Astrocyte (in vitro differentiated cells and primary cell): Measurements from ENCODE around the gene STPG3. TPM values are rescaled to one million over a fixed set of nuclear protein-coding genes. Genes with fewer than 3 reads are reported as not detected.

ENCODE experiments used
- DNase-seq: peaks from one replicate; pipeline ENCODE4 v3.0.0-alpha.2; 2010; ENCODE audit warnings: low read depth
- FAIRE-seq: peaks from 2 replicates; lab custom pipeline; 2011; peaks lifted over from hg19 to GRCh38; lab: Jason Lieb, UNC
- H2AFZ ChIP-seq: 2 replicates; pipeline ENCODE4 v1.6.0; 2012; ENCODE audit warnings: low read depth, low read length, inconsistent platforms
- H3K27ac ChIP-seq: 2 replicates; pipeline ENCODE4 v1.5.1; 2011; ENCODE audit warnings: low read depth, low read length, inconsistent platforms
- H3K27me3 ChIP-seq: 2 replicates; pipeline ENCODE4 v1.6.0; 2011; ENCODE audit warnings: low read length, inconsistent platforms; ENCODE audit not compliant: insufficient read depth
- H3K36me3 ChIP-seq: 2 replicates; pipeline ENCODE4 v1.5.1; 2011; ENCODE audit warnings: low read length, inconsistent platforms; ENCODE audit not compliant: insufficient read depth
- H3K4me1 ChIP-seq: 2 replicates; pipeline ENCODE4 v1.5.1; 2011; ENCODE audit warnings: low read length, inconsistent platforms; ENCODE audit not compliant: insufficient read depth
- H3K4me2 ChIP-seq: 2 replicates; pipeline ENCODE4 v1.6.0; 2012; ENCODE audit warnings: low read length, inconsistent platforms
- H3K4me3 ChIP-seq: 2 replicates; pipeline ENCODE4 v1.5.1; 2011; ENCODE audit warnings: low read depth, mild to moderate bottlenecking, low read length, inconsistent platforms; ENCODE audit not compliant: insufficient read depth
- H3K79me2 ChIP-seq: 2 replicates; pipeline ENCODE4 v1.6.0; 2012; ENCODE audit warnings: mild to moderate bottlenecking, low read length, inconsistent platforms; ENCODE audit not compliant: insufficient read depth
- H3K9ac ChIP-seq: 2 replicates; pipeline ENCODE4 v1.6.0; 2012; ENCODE audit warnings: mild to moderate bottlenecking, low read length, inconsistent platforms
- H3K9me3 ChIP-seq: 2 replicates; pipeline ENCODE4 v1.5.1; 2012; ENCODE audit warnings: low read depth, mild to moderate bottlenecking, low read length, inconsistent platforms; ENCODE audit not compliant: insufficient read depth
- H4K20me1 ChIP-seq: 2 replicates; pipeline ENCODE4 v1.6.0; 2012; ENCODE audit warnings: low read length, inconsistent platforms; ENCODE audit not compliant: insufficient read depth
- H3K27ac Mint-ChIP-seq: one replicate; pipeline ENCODE4 v1.8.0; 2021; ENCODE audit warnings: mild to moderate bottlenecking, mixed read lengths; ENCODE audit not compliant: unreplicated experiment
- H3K27me3 Mint-ChIP-seq: one replicate; pipeline ENCODE4 v1.8.0; 2021; ENCODE audit warnings: low read depth, mixed read lengths; ENCODE audit not compliant: unreplicated experiment
- H3K36me3 Mint-ChIP-seq: one replicate; pipeline ENCODE4 v1.8.0; 2021; ENCODE audit warnings: low read depth, mixed read lengths; ENCODE audit not compliant: unreplicated experiment
- H3K4me1 Mint-ChIP-seq: one replicate; pipeline ENCODE4 v1.8.0; 2021; ENCODE audit warnings: low read depth, mixed read lengths; ENCODE audit not compliant: unreplicated experiment
- H3K4me3 Mint-ChIP-seq: one replicate; pipeline ENCODE4 v1.8.0; 2021; ENCODE audit warnings: mild to moderate bottlenecking, moderate library complexity, mixed read lengths; ENCODE audit not compliant: unreplicated experiment
- H3K9me3 Mint-ChIP-seq: one replicate; pipeline ENCODE4 v1.8.0; 2021; ENCODE audit warnings: mild to moderate bottlenecking, mixed read lengths; ENCODE audit not compliant: unreplicated experiment
- EZH2 ChIP-seq: IDR thresholded peaks from 2 replicates; pipeline ENCODE4 v1.6.1; 2012; ENCODE audit warnings: mild to moderate bottlenecking, low read length, inconsistent platforms; ENCODE audit not compliant: insufficient read depth
- total RNA-seq: library from RNA; stranded (reverse); gene quantifications from 2 replicates; pipeline ENCODE4 v1.2.1, GENCODE V29; 2021
- TF ChIP-seq, protein P1 (sequence below): IDR thresholded peaks from 2 replicates; pipeline ENCODE4 v1.5.1; 2011; ENCODE audit warnings: low read depth, mild to moderate bottlenecking, inconsistent platforms, low read length, moderate library complexity; ENCODE audit not compliant: insufficient read depth

STPG3 gene
- total RNA-seq, 1 donor from 2014 or later = not detected

DNA sequence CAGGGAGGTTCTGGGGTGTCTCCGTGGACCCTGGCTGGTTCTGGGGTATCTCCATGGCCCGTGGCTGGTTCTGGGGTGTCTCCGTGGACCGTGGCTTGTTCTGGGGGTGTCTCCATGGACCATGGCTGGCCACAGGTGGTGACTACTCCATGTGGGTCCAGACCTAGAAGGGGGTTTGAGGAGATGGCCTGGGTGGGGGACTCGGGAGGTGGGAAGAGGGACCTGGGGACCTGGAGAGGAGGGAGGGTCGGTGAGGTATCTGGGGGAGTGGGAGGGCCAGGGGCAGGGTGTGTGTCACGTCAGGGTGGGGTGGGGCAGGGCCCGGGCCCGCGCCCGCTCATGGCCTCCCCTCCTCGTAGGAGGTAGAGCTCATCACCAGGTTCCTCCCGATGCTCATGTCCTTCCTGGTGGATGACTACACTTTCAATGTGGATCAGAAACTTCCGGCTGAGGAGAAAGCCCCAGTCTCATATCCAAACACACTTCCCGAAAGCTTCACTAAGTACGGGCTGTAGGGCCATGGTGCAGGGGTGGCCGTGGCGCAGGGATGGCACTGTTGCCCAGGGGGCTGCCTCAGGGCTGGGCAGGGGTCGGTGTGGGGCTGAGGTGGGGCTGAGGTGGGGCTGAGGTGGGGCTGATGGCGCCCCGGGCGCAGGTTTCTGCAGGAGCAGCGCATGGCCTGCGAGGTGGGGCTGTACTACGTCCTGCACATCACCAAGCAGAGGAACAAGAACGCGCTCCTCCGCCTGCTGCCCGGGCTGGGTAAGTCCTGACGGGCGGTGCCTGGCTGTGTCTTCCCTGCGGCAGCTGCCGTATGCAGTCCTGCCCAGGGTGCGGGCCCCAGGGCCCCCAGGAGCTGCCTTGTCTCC, 15.7 kb downstream of the STPG3 start:
- Histone ChIP-seq H3K4me2 (no peak overlapping the region), H3K4me3 (no peak overlapping the region), H3K9ac (no peak overlapping the region), H3K27ac (no peak overlapping the region), H3K27me3 (no peaks in the 10 kb centered on the region), H3K79me2 (peaks cover 23% of the 10 kb centered on the region), H3K4me1 (peaks cover 4% of the 10 kb centered on the region), H3K9me3 (no peaks in the 10 kb centered on the region), H4K20me1 (peaks cover 34% of the 10 kb centered on the region), H3K36me3 (peaks cover 15% of the 10 kb centered on the region), H2AFZ (no peak overlapping the region)
- no peak for DNase-seq
- no peak for FAIRE-seq
- Mint-ChIP-seq H3K36me3 (peaks cover 16% of the 10 kb centered on the region), H3K4me1 (peaks cover 8% of the 10 kb centered on the region), H3K27ac (no peak overlapping the region), H3K4me3 (no peak overlapping the region), H3K9me3 (no peaks in the 10 kb centered on the region), H3K27me3 (no peaks in the 10 kb centered on the region)
- TF ChIP-seq, protein P1, sequence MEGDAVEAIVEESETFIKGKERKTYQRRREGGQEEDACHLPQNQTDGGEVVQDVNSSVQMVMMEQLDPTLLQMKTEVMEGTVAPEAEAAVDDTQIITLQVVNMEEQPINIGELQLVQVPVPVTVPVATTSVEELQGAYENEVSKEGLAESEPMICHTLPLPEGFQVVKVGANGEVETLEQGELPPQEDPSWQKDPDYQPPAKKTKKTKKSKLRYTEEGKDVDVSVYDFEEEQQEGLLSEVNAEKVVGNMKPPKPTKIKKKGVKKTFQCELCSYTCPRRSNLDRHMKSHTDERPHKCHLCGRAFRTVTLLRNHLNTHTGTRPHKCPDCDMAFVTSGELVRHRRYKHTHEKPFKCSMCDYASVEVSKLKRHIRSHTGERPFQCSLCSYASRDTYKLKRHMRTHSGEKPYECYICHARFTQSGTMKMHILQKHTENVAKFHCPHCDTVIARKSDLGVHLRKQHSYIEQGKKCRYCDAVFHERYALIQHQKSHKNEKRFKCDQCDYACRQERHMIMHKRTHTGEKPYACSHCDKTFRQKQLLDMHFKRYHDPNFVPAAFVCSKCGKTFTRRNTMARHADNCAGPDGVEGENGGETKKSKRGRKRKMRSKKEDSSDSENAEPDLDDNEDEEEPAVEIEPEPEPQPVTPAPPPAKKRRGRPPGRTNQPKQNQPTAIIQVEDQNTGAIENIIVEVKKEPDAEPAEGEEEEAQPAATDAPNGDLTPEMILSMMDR = no peak
- no peak for TF ChIP-seq EZH2

DNA sequence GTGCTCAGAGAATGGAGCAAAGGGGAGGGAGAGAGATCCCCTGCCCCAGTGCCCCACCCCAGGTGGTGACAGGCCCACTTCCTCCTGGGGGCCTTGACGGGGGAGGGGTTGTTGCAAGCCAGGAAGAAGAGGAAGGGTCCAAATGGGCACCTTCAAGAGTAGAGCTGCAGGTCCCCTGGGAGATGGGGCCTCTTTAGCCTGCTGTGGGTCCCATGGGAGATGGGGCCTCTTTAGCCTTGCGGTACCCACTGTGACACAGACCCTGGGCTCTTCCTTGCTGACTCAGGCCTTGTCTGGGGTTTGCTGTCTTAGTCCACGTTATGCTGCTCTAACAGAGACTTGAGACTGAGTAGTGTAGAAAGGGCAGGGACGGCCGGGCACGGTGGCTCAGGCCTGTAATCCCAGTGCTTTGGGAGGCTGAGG, 16.9 kb downstream of the STPG3 start:
- Histone ChIP-seq H3K9me3 (no peaks in the 10 kb centered on the region), H3K4me1 (peaks cover 4% of the 10 kb centered on the region), H3K36me3 (peaks cover 15% of the 10 kb centered on the region), H3K27ac (no peak overlapping the region), H3K4me3 (no peak overlapping the region), H3K27me3 (no peaks in the 10 kb centered on the region), H3K9ac (no peak overlapping the region), H4K20me1 (peaks cover 41% of the 10 kb centered on the region), H3K79me2 (peaks cover 23% of the 10 kb centered on the region), H2AFZ (no peak overlapping the region), H3K4me2 (no peak overlapping the region)
- DNase-seq (no peak), FAIRE-seq (no peak)
- no peak overlapping the region for H3K4me3 Mint-ChIP-seq
- no peaks in the 10 kb centered on the region for H3K9me3 Mint-ChIP-seq
- H3K4me1 Mint-ChIP-seq = peaks cover 6% of the 10 kb centered on the region
- H3K36me3 Mint-ChIP-seq = peaks cover 15% of the 10 kb centered on the region
- peak overlapping the region; percentile 7 for H3K27ac Mint-ChIP-seq
- H3K27me3 Mint-ChIP-seq = no peaks in the 10 kb centered on the region
- TF ChIP-seq, protein P1 = no peak
- no peak for TF ChIP-seq EZH2
